GM23338 (cell line): ENCODE measurements around the gene SCGB1A1. TPM values are rescaled to one million over a fixed set of nuclear protein-coding genes. Genes with fewer than 3 reads are reported as not detected.

Source experiments
- ATAC-seq: fragments of 200-7000 bp; cut with Tn5 transposase; 3 replicates; pipeline ENCODE4 v1.9.1; 2020
- DNase-seq: peaks from one replicate; pipeline ENCODE4 v3.0.0-alpha.2; 2015; ENCODE audit warnings: low spot score
- H2AFZ ChIP-seq: fragments of 200-600 bp; sonication (generic); 2 replicates; pipeline ENCODE4 v1.8.0; 2016; ENCODE audit warnings: antibody characterized with exemption, mild to moderate bottlenecking, moderate library complexity
- H3F3A ChIP-seq: fragments of 200-600 bp; sonication (generic); replicated peaks from 2 replicates; pipeline ENCODE4 v1.8.0; 2017; ENCODE audit warnings: antibody characterized with exemption, mixed run types, low read depth
- H3K27ac ChIP-seq: fragments of 200-600 bp; sonication (generic); 2 replicates; pipeline ENCODE4 v1.6.1; 2016; ENCODE audit warnings: low read depth
- H3K27me3 ChIP-seq: fragments of 200-600 bp; sonication (generic); 2 replicates; pipeline ENCODE4 v1.8.0; 2016; ENCODE audit warnings: mild to moderate bottlenecking, mixed run types, moderate library complexity; ENCODE audit not compliant: insufficient read depth
- H3K36me3 ChIP-seq: fragments of 200-600 bp; sonication (generic); 2 replicates; pipeline ENCODE4 v1.8.0; 2016; ENCODE audit warnings: mild to moderate bottlenecking; ENCODE audit not compliant: insufficient read depth
- H3K4me1 ChIP-seq: fragments of 200-600 bp; sonication (generic); 2 replicates; pipeline ENCODE4 v1.8.0; 2016; ENCODE audit warnings: mild to moderate bottlenecking, moderate library complexity; ENCODE audit not compliant: insufficient read depth
- H3K4me2 ChIP-seq: fragments of 200-600 bp; sonication (generic); 2 replicates; pipeline ENCODE4 v1.7.1; 2017; ENCODE audit warnings: mixed run types
- H3K4me3 ChIP-seq: fragments of 200-600 bp; sonication (generic); 2 replicates; pipeline ENCODE4 v1.6.1; 2016; ENCODE audit warnings: mixed run types
- H3K79me2 ChIP-seq: fragments of 200-600 bp; sonication (generic); replicated peaks from 2 replicates; pipeline ENCODE4 v1.8.0; 2017; ENCODE audit warnings: mild to moderate bottlenecking; ENCODE audit not compliant: insufficient read depth
- H3K9me2 ChIP-seq: fragments of 200-600 bp; sonication (generic); 2 replicates; pipeline ENCODE4 v1.8.0; 2017; ENCODE audit not compliant: insufficient read depth
- H4K20me1 ChIP-seq: fragments of 200-600 bp; sonication (generic); replicated peaks from 2 replicates; pipeline ENCODE4 v1.8.0; 2017; ENCODE audit warnings: mild to moderate bottlenecking; ENCODE audit not compliant: insufficient read depth
- H3K27ac Mint-ChIP-seq: 2 replicates; pipeline ENCODE4 v1.8.0; 2020; ENCODE audit warnings: inconsistent platforms, mild to moderate bottlenecking, moderate library complexity, mixed read lengths
- H3K27me3 Mint-ChIP-seq: 3 replicates; pipeline ENCODE4 v1.8.0; 2022; ENCODE audit warnings: low read depth, mild to moderate bottlenecking, moderate library complexity, mixed read lengths, inconsistent platforms; ENCODE audit not compliant: insufficient read depth, poor library complexity
- H3K36me3 Mint-ChIP-seq: 3 replicates; pipeline ENCODE4 v1.8.0; 2021; ENCODE audit warnings: low read depth, mild to moderate bottlenecking, inconsistent platforms, moderate library complexity, mixed read lengths
- H3K4me1 Mint-ChIP-seq: 3 replicates; pipeline ENCODE4 v1.8.0; 2020; ENCODE audit warnings: mild to moderate bottlenecking, inconsistent platforms, mixed read lengths
- H3K4me3 Mint-ChIP-seq: 3 replicates; pipeline ENCODE4 v1.8.0; 2021; ENCODE audit warnings: moderate library complexity, mild to moderate bottlenecking, inconsistent platforms, mixed read lengths
- H3K9me3 Mint-ChIP-seq: 3 replicates; pipeline ENCODE4 v1.8.0; 2020; ENCODE audit warnings: moderate library complexity, mild to moderate bottlenecking, inconsistent platforms, mixed read lengths
- CREB1 ChIP-seq: fragments of 250-450 bp; sonication (Bioruptor Pico); IDR thresholded peaks from 2 replicates; pipeline ENCODE4 v1.5.0; 2020; ENCODE audit warnings: low read depth, mild to moderate bottlenecking, moderate library complexity
- EZH2 ChIP-seq: fragments of 200-600 bp; sonication (generic); IDR thresholded peaks from one replicate; pipeline ENCODE4 v1.8.0; 2017; ENCODE audit warnings: antibody characterized with exemption, mild to moderate bottlenecking, low read depth; ENCODE audit not compliant: unreplicated experiment
- EZH2phosphoT487 ChIP-seq: fragments of 200-600 bp; sonication (generic); IDR thresholded peaks from one replicate; pipeline ENCODE4 v1.8.1; 2018; ENCODE audit warnings: antibody characterized with exemption; ENCODE audit not compliant: unreplicated experiment
- JUNB ChIP-seq: IDR thresholded peaks from one replicate; pipeline ENCODE4 v1.6.1; 2016; ENCODE audit warnings: antibody characterized with exemption; ENCODE audit not compliant: unreplicated experiment
- NANOG ChIP-seq: IDR thresholded peaks from 2 replicates; pipeline ENCODE4 v1.6.1; 2016; ENCODE audit warnings: antibody characterized with exemption, borderline replicate concordance
- POLR2AphosphoS5 ChIP-seq: IDR thresholded peaks from 2 replicates; pipeline ENCODE4 v1.6.1; 2016; ENCODE audit warnings: antibody characterized with exemption, low read depth
- STAT1 ChIP-seq: IDR thresholded peaks from one replicate; pipeline ENCODE4 v1.6.1; 2016; ENCODE audit warnings: antibody characterized with exemption; ENCODE audit not compliant: unreplicated experiment
- ZNF114 ChIP-seq: fragments of 250-450 bp; sonication (Bioruptor Pico); IDR thresholded peaks from 2 replicates; pipeline ENCODE4 v1.5.0; 2020; ENCODE audit warnings: mild to moderate bottlenecking, moderate library complexity
- ZNF331 ChIP-seq: fragments of 250-450 bp; sonication (Bioruptor Pico); IDR thresholded peaks from 2 replicates; pipeline ENCODE4 v1.5.0; 2020; ENCODE audit warnings: low read depth, mild to moderate bottlenecking, moderate library complexity
- polyA plus RNA-seq: library from polyadenylated mRNA; unstranded; fragments of >200 nt; fragmentation: Nextera tagmentation; extraction: Ambion mirVana; gene quantifications from 2 replicates; pipeline ENCODE4 v1.2.1, GENCODE V29; 2016
- total RNA-seq: library from RNA; depleted of rRNA; stranded (reverse); fragments of >200 nt; shearing (Covaris generic); gene quantifications from 2 replicates; pipeline ENCODE4 v1.2.3, GENCODE V29; 2014
- TF ChIP-seq, protein P1 (sequence below), 2 experiments: fragments of 200-600 bp in 1 of 2; sonication (generic) in 1 of 2; conservative IDR thresholded peaks; 2 replicates each; pipeline versions ENCODE4 v1.5.1 to v1.6.1; 2016 to 2017; ENCODE audit warnings: antibody characterized with exemption in 2 of 2, low read depth in 2 of 2, mild to moderate bottlenecking in 2 of 2, moderate library complexity in 1 of 2
- TF ChIP-seq, protein P2 (sequence below): IDR thresholded peaks from one replicate; pipeline ENCODE4 v1.6.1; 2018; ENCODE audit warnings: antibody characterized with exemption; ENCODE audit not compliant: unreplicated experiment
- TF ChIP-seq, protein P3 (sequence below): IDR thresholded peaks from 2 replicates; pipeline ENCODE4 v1.6.1; 2016; ENCODE audit warnings: antibody characterized with exemption
- TF ChIP-seq, protein P4 (sequence below): fragments of 250-450 bp; sonication (Bioruptor Pico); IDR thresholded peaks from 2 replicates; pipeline ENCODE4 v1.5.0; 2020; ENCODE audit warnings: mild to moderate bottlenecking, moderate library complexity

The SCGB1A1 gene
- total and polyA plus RNA-seq, 2 experiments from 2014 or later = not detected

DNA sequence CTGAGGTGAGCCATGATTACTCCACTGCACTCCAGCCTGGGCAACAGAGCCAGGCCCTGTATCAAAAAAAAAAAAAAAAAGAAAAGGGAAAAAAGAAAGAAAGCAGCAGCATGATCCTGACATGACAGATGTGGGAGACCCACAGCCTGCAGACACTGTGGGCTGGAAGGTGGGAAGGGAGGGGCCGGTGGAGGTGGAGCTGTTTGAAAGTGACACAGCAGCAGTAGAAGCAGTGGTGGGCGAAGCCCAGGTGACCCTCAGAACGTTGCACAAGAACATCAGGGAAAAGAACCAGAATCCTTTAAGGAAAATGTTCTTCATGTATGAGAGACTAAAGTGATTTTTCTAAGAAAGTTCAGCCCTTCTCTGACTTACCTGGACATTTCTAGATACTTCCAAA is 26.3 kb upstream of the SCGB1A1 start:
- Histone ChIP-seq H3K36me3 (no peaks in the 10 kb centered on the region), H3K9me2 (no peaks in the 10 kb centered on the region), H4K20me1 (no peaks in the 10 kb centered on the region; the same call in 1 of the 2 replicates), H3K79me2 (no peaks in the 10 kb centered on the region), H3K4me3 (no peak overlapping the region), H3K4me1 (peaks cover 4% of the 10 kb centered on the region), H2AFZ (no peak overlapping the region), H3F3A (no peaks in the 10 kb centered on the region), H3K4me2 (no peak overlapping the region), H3K27me3 (no peaks in the 10 kb centered on the region), H3K27ac (no peak overlapping the region)
- no peak for DNase-seq
- Mint-ChIP-seq H3K27me3 (peaks cover 7% of the 10 kb centered on the region), H3K9me3 (no peaks in the 10 kb centered on the region), H3K4me1 (peaks cover 15% of the 10 kb centered on the region), H3K36me3 (no peaks in the 10 kb centered on the region), H3K4me3 (no peak overlapping the region), H3K27ac (no peak overlapping the region)
- TF ChIP-seq, protein P1, sequence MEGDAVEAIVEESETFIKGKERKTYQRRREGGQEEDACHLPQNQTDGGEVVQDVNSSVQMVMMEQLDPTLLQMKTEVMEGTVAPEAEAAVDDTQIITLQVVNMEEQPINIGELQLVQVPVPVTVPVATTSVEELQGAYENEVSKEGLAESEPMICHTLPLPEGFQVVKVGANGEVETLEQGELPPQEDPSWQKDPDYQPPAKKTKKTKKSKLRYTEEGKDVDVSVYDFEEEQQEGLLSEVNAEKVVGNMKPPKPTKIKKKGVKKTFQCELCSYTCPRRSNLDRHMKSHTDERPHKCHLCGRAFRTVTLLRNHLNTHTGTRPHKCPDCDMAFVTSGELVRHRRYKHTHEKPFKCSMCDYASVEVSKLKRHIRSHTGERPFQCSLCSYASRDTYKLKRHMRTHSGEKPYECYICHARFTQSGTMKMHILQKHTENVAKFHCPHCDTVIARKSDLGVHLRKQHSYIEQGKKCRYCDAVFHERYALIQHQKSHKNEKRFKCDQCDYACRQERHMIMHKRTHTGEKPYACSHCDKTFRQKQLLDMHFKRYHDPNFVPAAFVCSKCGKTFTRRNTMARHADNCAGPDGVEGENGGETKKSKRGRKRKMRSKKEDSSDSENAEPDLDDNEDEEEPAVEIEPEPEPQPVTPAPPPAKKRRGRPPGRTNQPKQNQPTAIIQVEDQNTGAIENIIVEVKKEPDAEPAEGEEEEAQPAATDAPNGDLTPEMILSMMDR (conservative IDR thresholded peaks at IDR 0.05; ENCODE audit: low read depth in 2 of 2) = no peak
- TF ChIP-seq EZH2 = no peak
- no peak for TF ChIP-seq CREB1 (CRISPR knock-in tag)
- TF ChIP-seq, protein P2, sequence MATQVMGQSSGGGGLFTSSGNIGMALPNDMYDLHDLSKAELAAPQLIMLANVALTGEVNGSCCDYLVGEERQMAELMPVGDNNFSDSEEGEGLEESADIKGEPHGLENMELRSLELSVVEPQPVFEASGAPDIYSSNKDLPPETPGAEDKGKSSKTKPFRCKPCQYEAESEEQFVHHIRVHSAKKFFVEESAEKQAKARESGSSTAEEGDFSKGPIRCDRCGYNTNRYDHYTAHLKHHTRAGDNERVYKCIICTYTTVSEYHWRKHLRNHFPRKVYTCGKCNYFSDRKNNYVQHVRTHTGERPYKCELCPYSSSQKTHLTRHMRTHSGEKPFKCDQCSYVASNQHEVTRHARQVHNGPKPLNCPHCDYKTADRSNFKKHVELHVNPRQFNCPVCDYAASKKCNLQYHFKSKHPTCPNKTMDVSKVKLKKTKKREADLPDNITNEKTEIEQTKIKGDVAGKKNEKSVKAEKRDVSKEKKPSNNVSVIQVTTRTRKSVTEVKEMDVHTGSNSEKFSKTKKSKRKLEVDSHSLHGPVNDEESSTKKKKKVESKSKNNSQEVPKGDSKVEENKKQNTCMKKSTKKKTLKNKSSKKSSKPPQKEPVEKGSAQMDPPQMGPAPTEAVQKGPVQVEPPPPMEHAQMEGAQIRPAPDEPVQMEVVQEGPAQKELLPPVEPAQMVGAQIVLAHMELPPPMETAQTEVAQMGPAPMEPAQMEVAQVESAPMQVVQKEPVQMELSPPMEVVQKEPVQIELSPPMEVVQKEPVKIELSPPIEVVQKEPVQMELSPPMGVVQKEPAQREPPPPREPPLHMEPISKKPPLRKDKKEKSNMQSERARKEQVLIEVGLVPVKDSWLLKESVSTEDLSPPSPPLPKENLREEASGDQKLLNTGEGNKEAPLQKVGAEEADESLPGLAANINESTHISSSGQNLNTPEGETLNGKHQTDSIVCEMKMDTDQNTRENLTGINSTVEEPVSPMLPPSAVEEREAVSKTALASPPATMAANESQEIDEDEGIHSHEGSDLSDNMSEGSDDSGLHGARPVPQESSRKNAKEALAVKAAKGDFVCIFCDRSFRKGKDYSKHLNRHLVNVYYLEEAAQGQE = no peak
- TF ChIP-seq, protein P3, sequence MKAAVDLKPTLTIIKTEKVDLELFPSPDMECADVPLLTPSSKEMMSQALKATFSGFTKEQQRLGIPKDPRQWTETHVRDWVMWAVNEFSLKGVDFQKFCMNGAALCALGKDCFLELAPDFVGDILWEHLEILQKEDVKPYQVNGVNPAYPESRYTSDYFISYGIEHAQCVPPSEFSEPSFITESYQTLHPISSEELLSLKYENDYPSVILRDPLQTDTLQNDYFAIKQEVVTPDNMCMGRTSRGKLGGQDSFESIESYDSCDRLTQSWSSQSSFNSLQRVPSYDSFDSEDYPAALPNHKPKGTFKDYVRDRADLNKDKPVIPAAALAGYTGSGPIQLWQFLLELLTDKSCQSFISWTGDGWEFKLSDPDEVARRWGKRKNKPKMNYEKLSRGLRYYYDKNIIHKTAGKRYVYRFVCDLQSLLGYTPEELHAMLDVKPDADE = no peak
- no peak for TF ChIP-seq POLR2AphosphoS5
- TF ChIP-seq EZH2phosphoT487 = no peak
- no peak for TF ChIP-seq ZNF331 (CRISPR knock-in tag)
- TF ChIP-seq JUNB = no peak
- no peak for TF ChIP-seq ZNF114 (CRISPR knock-in tag)
- TF ChIP-seq NANOG = no peak
- TF ChIP-seq STAT1 = no peak
- TF ChIP-seq, protein P4, sequence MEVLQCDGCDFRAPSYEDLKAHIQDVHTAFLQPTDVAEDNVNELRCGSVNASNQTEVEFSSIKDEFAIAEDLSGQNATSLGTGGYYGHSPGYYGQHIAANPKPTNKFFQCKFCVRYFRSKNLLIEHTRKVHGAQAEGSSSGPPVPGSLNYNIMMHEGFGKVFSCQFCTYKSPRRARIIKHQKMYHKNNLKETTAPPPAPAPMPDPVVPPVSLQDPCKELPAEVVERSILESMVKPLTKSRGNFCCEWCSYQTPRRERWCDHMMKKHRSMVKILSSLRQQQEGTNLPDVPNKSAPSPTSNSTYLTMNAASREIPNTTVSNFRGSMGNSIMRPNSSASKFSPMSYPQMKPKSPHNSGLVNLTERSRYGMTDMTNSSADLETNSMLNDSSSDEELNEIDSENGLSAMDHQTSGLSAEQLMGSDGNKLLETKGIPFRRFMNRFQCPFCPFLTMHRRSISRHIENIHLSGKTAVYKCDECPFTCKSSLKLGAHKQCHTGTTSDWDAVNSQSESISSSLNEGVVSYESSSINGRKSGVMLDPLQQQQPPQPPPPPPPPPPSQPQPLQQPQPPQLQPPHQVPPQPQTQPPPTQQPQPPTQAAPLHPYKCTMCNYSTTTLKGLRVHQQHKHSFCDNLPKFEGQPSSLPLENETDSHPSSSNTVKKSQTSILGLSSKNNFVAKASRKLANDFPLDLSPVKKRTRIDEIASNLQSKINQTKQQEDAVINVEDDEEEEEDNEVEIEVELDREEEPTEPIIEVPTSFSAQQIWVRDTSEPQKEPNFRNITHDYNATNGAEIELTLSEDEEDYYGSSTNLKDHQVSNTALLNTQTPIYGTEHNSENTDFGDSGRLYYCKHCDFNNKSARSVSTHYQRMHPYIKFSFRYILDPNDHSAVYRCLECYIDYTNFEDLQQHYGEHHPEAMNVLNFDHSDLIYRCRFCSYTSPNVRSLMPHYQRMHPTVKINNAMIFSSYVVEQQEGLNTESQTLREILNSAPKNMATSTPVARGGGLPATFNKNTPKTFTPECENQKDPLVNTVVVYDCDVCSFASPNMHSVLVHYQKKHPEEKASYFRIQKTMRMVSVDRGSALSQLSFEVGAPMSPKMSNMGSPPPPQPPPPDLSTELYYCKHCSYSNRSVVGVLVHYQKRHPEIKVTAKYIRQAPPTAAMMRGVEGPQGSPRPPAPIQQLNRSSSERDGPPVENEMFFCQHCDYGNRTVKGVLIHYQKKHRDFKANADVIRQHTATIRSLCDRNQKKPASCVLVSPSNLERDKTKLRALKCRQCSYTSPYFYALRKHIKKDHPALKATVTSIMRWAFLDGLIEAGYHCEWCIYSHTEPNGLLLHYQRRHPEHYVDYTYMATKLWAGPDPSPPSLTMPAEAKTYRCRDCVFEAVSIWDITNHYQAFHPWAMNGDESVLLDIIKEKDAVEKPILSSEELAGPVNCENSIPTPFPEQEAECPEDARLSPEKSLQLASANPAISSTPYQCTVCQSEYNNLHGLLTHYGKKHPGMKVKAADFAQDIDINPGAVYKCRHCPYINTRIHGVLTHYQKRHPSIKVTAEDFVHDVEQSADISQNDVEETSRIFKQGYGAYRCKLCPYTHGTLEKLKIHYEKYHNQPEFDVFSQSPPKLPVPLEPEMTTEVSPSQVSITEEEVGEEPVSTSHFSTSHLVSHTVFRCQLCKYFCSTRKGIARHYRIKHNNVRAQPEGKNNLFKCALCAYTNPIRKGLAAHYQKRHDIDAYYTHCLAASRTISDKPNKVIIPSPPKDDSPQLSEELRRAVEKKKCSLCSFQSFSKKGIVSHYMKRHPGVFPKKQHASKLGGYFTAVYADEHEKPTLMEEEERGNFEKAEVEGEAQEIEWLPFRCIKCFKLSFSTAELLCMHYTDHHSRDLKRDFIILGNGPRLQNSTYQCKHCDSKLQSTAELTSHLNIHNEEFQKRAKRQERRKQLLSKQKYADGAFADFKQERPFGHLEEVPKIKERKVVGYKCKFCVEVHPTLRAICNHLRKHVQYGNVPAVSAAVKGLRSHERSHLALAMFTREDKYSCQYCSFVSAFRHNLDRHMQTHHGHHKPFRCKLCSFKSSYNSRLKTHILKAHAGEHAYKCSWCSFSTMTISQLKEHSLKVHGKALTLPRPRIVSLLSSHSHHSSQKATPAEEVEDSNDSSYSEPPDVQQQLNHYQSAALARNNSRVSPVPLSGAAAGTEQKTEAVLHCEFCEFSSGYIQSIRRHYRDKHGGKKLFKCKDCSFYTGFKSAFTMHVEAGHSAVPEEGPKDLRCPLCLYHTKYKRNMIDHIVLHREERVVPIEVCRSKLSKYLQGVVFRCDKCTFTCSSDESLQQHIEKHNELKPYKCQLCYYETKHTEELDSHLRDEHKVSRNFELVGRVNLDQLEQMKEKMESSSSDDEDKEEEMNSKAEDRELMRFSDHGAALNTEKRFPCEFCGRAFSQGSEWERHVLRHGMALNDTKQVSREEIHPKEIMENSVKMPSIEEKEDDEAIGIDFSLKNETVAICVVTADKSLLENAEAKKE (CRISPR knock-in tag) = no peak
- ATAC-seq = no peak
